Fibroblast of mammary gland (primary cell): ENCODE results near the gene PNPLA2.

ENCODE experiments used
- DNase-seq: peaks from one replicate; pipeline ENCODE4 v3.0.0-alpha.2; 2010; ENCODE audit warnings: low read depth
- H3K4me3 ChIP-seq: 2 replicates; pipeline ENCODE4 v1.5.1; 2011; ENCODE audit warnings: low read depth, mild to moderate bottlenecking, low read length, moderate library complexity; ENCODE audit not compliant: control insufficient read depth
- TF ChIP-seq, protein P1 (sequence below): conservative IDR thresholded peaks from 2 replicates; pipeline ENCODE4 v1.5.1; 2011; ENCODE audit warnings: low read depth, low read length, inconsistent platforms; ENCODE audit not compliant: control insufficient read depth, insufficient read depth

PNPLA2 gene

DNA sequence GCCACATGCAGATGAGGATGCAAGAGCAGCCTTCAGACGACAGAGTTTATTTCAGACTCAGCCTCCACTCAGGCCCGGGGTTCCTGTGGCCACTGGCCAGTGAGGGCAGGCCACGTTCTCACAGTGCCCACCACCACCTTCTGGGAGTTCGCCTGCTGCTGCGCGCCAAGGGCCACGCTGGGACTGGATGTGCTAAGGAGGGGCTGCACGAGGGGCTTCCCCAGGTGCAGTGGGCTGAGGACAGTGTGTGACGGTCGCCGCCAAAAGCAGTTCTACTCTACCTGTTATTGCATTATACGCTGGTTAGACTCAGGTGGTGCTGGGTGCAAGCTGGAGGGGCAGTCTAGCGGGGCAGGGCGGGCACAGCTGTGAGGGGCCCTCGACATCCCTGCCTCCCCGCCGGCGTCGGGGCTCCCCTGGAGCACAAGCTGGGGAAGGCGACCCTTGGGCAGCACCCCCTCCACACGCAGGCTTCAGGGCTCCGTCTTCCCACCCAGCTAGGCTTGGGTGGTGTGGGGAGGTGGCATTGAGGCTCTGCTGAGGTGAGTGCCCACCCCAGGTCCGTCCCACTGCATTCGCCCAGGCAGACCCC is 31.5 kb upstream of the PNPLA2 start:
- no peak for DNase-seq
- no peak overlapping the region for H3K4me3 ChIP-seq
- TF ChIP-seq, protein P1, sequence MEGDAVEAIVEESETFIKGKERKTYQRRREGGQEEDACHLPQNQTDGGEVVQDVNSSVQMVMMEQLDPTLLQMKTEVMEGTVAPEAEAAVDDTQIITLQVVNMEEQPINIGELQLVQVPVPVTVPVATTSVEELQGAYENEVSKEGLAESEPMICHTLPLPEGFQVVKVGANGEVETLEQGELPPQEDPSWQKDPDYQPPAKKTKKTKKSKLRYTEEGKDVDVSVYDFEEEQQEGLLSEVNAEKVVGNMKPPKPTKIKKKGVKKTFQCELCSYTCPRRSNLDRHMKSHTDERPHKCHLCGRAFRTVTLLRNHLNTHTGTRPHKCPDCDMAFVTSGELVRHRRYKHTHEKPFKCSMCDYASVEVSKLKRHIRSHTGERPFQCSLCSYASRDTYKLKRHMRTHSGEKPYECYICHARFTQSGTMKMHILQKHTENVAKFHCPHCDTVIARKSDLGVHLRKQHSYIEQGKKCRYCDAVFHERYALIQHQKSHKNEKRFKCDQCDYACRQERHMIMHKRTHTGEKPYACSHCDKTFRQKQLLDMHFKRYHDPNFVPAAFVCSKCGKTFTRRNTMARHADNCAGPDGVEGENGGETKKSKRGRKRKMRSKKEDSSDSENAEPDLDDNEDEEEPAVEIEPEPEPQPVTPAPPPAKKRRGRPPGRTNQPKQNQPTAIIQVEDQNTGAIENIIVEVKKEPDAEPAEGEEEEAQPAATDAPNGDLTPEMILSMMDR: no peak

DNA sequence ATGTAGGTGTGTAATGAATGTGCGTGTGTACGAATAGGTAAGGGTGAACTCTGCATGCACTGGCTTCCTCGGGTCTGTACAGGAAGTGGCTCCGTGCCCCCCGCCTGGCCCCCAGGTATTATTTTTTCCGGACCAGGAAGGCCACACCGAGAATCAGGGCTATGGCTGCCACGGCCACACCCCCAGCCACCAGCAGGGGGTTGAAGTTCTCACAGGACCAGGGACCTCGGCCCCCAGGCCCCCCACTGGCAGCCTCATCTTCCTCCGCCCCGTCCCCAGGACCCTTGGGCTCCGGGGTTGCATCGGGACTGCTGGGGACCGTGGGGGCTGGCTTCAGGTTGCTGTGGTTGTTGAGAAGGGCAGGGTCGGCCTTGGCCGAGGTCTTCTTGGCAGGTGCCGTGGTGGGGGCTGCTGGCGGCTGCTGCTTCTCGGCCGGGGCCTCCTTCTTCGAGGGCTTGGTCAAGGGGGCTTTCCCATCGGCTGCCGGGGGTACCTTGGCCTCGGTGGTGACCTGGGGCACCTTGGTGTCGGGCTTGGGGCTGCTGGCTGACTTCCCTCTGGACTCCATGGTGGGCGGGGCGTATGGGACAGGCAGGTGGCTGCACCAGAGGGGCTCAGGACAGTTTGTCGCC is 30.6 kb upstream of the PNPLA2 start:
- H3K4me3 ChIP-seq: no peak overlapping the region
- no peak for DNase-seq
- TF ChIP-seq, protein P1: no peak

DNA sequence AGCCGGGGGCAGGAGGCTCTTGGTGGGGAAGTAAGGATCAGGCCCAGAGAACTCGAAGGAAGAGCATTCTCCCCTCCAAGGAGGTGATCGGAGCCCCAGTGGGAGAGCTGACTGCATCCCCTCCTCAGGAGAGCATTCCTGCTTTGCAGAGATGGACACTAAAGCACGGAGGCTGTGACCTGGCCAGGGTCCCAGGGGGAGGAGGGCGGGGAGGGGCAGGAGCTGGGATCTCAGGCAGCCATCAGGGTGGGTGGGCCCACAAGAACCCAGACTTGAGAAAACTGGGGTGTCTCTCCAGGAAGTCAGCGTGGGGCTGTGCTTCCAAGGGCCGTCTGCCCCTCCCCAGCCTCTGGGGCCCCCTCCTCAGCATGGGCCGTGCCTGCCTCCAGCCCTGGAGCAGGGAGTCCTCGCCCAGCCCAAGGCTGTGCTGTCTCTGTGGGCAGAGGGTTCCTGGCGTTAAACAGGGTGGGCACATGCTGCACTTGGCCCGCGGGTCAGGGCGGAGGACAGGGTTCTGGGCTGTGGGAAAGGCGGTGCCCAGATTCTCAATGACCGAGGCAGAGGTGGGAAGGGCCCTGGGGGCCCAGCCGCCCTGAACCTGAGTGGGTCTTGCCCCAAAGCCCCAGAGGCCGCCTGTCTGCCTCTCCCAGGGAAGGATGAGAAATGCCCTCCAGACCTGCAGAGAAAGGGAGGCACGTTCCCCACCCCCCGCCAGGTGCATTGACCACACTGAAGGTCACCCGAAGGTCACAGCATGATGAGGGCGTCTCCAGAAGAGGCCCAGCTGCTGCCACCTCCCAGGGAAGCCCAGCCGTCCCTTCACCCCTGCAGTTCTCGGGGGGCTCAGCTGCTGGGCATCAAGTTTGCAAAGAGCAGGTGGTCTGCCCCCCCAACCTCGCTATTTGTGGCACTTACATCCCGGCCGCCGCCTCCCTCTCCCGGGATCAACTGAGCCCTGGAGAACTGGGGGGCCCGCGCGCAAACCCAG is 29.5 kb upstream of the PNPLA2 start:
- peak overlapping the region; percentile 21 for H3K4me3 ChIP-seq
- DNase-seq: no peak

DNA sequence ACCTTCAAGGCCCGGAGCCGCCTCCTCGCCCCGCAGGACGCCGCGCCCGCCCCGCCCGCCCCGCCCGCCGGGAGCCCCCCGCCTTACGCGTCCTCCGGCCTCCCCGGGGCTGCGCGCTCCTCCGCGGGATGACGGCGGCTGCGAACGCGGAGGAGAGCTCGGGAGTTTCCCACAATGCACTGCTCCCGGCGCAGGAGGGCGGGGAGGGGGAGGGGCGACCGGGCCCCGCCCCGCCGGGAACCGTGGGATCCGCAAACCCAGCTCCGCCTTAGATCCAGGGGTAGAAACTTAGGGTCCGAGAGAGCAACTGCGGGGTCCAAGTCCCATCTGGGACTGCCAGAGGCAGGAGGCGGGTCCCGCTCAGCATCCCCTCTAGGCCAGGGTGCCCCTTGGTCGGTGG is 28.8 kb upstream of the PNPLA2 start, which contains the start of gene CEND1:
CEND1 (minus strand) TSS at position 148 of the 400 bp plus-strand sequence. CDS start 1,514 bp downstream, outside the sequence.
- TF ChIP-seq, protein P1: no peak
- peak; percentile 48 for DNase-seq
- H3K4me3 ChIP-seq: peak within 1 kb of the TSS; percentile 21

More for the DNA sequence above, 29.5 kb upstream of the PNPLA2 start:
- TF ChIP-seq, protein P1: no peak

DNA sequence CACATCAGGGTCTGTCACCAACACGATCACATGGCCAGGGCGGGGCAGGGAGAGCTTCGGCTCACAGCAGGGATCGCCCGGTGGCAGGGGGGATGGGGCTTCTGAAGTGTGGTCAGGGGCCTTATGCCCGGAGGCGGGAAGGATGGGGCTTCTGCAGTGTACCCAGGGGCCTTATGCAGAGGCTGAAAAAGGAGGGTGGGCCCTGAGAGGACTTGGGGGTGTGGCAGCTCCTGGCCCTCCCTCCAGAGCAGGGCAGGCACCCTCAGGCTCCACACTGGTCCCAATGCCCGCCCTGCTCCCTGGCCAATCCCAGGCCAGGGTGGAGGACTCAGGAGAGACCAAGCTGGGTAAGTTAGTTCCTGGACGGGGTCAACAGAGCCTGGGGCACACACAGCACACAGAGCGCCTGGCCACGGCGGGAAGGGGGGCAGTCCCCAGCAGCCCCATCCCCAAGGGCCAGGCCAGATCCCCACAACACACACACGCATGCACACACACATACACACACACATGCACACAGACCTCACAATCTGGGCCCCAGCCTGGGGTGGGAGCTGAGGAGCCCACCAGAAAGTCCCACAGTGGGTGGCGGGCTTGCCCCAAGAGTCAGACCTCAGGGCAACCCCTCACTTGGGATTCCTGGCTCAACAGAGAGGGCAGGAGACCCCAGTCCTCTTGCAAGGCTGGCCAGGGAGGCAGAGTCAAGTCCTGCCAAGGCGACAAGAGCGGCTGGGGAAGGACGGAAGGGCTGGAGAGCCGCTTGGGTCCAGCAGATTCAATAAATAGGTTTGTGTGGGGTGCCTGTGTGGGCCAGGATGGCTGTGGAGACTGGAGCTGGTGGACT is 27.8 kb upstream of the PNPLA2 start:
- no peak for DNase-seq
- TF ChIP-seq, protein P1: no peak

More for the DNA sequence above, 27.8 kb upstream of the PNPLA2 start:
- H3K4me3 ChIP-seq: no peak overlapping the region
